Hematopoietic multipotent progenitor cell treated with erythropoietin and hydrocortisone succinate and interleukin-3 and kit ligand, for 17 days (in vitro differentiated cells): Measurements from ENCODE around the gene TMEM207.
A peak's percentile ranks its signal among the peaks of the same experiment; 100 is the strongest.

Source experiments
- DNase-seq: peaks from one replicate; pipeline ENCODE4 v3.0.0-alpha.2; 2015; ENCODE audit warnings: low spot score

TMEM207 gene

DNA sequence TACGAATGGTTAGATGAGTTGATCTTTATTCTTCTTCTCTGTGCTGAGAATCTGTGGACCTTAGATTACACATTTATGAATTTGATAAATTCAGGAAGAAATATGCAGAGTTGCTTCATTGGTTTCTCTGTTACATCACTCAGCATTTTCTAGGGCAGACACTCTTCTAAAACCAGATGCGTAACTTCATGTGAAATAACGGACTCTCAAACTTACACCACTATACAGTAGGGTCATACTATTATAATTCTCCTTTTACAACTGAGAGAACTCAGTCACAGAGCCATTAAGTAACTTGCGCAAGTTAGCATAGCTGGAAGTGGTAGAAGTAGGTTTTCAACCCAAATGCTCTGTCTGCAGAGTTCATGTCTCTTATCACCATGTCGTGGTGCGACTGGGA, 5.7 kb downstream of the TMEM207 start:
- no peak for DNase-seq

DNA sequence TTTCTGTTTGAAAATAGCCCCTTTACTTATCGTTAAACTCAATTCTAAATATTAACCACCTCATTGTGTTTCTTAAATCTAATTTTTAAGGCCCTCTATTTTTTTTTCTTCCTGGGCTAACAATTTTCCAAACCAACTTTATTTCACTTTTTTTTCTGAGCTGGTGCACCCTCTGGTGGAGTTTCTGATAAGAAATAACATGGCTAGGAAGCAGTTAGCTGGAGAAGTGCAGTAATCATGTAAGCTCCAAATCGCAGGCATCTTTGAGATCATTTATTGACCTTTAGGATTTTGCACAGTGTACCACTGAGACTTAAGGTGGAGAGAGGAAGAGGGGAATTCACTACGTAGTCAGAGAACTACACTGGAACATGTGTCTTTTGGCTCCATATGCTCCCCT, 6.4 kb downstream of the TMEM207 start:
- no peak for DNase-seq

DNA sequence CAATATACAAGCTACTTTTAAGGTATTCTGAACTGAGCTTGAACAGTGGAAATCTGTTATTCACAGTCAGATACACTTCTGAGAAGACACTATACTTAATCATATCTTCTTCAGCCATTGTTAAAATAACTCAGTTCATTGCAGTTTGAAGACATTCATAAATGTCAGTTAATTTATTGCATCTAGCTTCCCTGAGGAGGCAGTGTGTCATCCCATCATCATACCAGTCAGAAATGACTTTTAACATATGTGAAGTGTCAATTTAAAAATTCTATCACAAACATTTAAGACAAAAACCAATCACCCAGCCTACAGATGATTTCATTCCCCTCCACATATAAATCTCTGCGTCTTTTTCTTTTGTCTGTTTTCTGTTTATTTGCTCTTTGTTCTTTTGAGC, 7.5 kb downstream of the TMEM207 start:
- no peak for DNase-seq

DNA sequence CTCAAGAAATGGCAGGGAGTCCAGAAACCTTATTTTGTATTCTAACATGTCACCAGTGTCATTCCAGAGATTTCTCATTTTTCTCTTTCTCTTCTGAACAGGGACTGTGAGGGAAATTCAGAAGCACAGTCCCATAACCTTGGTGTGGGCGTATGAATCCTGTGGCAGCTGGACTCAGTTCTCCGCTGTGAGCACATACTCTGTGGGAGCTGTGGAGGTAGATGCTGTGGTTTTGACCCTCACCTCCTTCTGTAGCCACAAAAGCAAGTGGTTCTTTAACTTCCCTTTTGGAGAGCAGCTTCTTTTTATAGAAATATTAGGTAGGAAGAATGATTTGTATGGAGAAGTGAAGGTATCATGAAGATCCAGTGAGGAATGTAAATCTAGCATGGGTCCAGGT, 13.4 kb downstream of the TMEM207 start:
- DNase-seq, result no peak

DNA sequence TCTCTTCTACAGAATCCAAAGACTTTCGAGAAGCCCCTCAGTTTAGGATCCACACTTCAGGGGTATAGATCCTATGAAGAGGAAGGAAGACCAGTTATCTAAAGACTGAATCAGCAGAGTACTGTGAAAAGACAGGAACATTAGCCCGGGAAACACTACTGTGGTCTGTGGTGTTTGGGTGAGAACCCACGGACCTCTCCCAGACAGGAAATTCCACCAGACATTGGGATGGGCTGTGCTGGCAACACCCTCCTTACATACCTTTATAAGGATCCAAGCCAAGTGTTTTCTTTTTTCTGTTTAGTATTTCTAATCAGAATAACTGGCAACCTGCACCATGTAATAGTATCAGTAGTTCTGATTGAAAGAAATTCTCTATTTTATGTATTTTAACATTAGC, 14.1 kb downstream of the TMEM207 start:
- DNase-seq, result no peak

DNA sequence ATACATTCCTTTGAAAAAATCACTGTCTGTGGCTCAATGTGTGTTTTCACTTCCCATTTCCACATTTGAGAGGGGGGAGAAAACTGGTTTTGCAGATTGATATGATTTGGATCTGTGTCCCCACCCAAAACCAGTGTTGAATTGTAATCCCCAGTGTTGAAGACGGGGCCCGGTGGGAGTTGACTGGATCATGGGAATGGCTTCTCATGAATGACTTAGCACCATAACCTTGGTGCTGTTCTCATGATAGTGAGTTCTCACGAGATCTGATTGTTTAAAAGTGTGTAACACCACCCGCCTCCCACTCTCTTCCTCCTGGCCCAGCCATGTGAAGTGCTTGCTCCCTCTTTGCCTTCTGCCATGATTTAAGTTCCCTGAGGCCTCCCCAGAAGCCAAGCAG, 16.1 kb downstream of the TMEM207 start:
- DNase-seq, result no peak

DNA sequence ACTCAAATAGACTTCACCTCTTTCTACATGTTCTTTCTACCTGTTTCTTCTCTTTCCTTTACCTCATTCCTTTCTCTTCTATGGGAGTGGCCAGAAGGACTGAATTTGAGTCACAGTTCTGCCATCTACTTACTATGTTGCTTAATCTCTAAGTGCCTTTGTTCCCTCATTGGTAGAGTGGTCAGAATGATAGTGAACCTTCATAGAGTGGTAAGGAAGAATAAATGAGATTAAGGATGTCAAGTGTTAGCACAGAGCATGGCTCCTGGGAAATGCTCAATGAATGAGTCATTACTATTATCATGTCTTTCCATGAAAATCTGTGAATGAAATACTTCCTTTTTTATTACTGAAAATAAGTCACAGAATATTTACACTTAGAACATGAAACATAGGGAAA, 17.5 kb downstream of the TMEM207 start:
- DNase-seq, result no peak

DNA sequence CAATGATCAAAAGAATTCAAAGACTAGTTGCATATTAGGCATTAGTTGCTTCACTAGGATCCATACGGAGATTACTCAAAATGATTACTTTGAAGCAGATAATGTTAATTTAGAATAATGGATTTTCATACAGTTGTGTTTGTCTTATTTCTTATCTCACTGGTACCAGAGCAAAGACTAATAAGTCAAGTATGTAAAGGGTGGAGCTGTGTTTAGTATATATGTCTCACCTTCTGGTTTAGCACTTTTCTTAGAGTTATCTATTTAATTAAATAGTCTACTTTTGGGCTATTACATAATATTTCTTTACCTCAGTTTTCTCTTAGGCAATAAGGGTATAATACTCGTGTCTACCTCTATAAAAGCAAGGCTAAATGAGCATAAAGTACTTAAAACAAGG, 18.8 kb downstream of the TMEM207 start:
- no peak for DNase-seq

DNA sequence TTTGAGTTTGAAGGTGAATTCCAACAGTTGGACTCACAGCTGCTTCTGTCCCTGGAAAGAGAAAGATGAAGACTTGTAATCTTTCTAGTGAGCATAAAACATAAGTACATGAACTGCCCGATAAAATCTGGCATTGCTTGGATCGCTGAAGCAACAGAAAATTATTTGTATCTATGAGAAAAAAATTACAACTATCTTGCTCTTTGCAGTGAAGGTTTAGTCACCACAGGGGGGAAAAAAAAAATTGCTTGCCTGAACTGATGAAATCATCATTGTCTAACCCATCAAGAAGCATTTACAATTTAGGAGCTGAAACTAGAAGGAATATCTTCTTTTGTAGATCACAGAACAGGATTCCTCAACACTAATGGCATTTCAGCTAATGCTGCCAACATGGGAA, 20.0 kb downstream of the TMEM207 start:
- DNase-seq, result no peak

DNA sequence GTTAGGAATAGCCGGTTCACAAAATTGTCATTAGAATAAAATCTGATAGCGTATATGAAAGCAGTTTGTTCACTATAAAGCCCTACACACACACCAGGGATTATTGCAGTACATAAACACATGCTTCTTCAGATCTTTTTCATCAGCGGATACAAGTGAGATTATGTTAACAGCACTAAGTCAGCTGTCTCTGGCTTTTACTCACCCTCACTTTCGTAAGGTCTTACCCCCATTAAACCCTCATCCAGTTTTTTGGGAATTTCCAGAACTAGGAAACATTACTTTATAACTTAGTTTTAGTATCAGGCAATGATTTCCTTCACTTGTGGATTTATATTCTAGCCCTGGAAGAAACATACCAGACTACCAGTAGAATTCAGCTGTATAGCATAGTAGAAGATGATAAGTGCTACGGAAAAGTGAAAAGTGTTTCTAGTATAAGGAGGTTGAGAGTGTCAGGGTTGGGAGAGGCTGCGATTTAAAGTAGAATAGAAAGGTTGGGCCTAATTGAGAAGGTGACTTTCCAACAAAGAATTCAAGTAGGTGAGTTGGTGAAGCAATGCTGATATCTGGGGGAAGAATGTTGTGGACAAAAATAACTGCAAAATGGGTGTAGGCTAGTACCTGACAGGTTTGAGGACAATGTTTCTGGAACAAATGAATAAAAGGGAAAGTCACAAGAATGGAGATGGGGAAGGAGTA, 22.7 kb downstream of the TMEM207 start:
- DNase-seq, result no peak

DNA sequence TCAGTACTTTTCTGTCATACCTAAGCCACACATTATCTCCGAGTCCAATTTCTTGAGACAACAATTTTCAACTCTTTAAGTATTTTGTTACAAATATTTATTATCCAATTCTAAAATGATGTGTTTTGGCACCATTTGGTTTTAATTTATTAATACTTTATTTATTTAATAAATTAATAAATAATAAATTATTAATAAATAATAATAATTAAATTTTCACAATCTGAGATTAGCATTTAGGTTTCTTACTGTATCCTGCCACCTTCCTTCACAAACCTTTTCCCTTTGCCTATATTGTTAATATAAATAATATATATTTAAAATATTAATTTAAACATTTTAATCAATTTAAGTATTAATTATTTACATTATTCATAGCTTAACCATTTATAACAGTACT, 23.9 kb downstream of the TMEM207 start:
- no peak for DNase-seq

DNA sequence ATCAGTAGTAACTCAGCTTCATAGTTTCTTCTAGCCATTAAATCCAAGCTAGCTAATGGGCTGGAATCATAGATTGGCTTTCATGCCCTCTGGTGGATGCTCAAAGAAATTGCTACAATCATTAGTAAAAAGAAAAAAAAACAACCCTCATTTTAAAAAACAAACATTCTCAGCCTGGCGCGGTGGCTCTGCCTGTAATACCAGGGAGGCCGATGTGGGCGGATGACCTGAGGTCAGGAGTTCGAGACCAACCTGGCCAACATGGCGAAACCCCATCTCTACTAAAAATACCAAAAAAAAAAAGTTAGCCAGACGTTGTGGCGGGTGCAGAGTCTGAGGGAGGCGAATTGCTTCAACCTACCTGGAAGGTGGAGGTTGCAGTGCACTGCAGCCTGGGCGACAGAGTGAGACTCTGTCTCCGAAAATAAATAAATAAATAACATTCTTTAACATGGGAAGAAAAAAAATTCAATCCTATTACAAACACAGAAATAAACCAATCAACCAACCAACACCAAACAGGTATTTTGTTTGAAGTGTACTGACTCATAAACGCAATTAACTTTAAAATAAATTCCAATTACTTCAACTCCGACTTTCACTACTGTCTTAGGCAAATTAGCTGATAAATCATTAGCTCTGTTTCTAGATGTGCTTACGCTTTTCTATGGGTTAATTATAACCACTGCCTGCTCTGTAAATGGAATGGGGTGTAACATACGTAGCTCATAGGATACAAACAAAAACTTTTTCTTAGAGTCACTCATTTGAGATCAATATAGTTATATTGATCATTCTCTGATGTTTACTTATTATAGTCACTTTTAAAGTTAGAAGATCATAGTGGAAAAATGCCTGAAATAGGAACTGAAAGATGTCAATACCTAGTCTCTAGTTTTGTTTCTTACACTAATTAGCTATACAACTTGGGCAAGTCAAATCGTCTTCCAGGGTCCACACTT, 24.9 kb downstream of the TMEM207 start:
- DNase-seq, result peak; percentile 15

DNA sequence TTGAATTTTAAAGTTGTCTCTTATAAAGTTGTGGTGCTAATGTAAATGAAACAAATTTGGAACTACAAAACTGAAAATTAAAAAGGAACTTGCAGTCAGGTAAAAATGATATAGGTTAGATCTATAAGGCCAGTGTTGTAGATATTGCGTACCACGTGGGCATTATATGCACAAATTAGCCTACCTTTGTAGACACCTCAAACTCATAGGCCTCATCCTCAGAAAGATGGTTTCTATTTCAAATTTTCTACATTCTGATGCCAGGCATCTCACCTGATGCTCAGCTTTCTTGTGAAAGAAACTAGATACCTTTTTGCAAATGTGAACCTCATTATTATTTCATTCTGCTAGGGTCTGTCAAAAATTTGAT, 25.6 kb downstream of the TMEM207 start:
- DNase-seq, result no peak

DNA sequence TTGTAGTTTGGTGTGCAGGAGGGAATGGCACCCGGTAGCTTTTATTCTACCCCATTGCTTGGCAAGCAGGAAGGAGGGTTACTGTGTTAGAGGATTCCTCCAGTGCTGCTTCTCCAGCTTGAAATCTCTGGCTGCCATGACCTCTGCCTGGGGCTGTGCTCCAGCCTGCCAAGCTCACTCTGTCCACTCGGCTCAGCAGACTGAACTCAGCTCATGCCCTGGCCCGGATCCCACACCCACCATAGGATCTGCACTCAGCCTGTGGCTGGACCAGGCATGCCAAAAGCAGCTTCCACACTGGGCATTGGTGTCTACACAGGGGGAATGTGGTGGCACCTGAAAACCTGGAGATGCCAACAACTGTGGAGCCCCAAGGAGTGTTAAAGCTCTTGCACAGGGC, 35.4 kb downstream of the TMEM207 start:
- DNase-seq, result no peak

DNA sequence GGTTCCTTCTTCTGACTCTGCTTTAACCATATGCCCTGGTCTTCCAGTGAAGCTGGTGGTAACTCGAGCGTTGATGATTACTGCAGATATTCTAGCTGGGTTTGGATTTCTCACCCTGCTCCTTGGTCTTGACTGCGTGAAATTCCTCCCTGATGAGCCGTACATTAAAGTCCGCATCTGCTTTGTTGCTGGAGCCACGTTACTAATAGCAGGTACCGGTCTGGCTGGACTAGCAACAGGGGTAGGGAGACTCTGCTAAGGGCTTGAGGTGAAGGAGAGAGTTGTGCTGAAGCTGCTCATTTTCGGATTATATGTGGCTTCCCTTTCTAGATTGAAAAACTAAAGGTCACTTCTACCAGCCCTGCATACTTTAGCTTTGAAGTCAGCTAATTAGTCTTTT, 45.0 kb downstream of the TMEM207 start:
- DNase-seq, result no peak

DNA sequence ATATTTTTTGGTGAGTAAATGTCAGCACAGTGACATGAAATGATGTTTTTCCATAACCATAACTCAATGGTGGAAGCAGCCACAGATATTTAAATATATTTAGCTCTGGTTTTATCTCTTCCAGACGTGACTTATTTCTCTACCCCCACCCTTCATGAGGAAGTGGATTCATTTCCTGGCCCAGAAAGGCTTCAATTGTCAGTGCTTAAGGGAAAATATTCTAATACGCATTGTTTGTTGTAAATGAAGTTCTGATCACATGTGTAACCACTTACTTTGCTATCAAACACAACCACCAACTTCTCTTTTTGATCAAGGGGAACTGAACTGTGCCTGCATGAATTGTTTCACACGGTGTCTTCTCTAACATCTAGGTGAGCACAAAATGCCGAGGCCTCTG, 47.7 kb downstream of the TMEM207 start:
- no peak for DNase-seq

DNA sequence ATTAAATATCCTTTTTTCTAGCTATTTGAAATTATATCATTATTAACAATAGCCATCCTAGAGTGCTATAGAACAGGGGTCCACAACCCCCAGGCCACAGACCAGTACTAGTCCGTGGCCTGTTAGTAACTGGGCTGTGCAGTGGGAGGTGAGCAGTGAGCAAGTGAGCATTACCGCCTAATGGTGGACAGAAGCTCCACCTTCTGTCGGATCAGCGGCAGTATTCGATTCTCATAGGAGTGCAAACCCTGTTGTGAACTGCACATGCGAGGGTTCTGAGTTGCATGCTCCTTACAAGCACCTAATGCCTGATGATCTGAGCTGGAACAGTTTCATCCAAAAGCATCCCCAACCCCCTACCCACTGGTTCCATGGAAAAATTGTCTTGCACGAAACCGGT, 50.0 kb downstream of the TMEM207 start:
- DNase-seq, result no peak

DNA sequence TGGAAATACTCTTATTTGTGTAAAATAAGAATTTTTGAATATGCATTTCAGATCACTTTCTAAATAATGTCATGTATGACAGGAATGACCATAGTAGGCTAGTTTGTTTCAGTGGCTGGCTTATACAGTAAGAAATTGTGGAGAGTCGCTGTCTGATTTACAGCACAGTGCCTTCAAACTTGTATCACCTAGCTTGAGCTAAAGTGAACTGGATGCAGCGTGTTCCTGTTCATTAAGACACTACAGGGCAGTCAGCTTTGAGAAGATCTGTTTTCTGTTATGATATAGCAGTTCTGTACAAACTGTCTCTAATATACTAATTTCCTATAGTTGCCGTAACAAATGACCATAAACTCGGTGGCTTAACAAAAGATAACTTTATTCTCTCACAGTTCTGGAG, 51.8 kb downstream of the TMEM207 start:
- DNase-seq, result no peak

DNA sequence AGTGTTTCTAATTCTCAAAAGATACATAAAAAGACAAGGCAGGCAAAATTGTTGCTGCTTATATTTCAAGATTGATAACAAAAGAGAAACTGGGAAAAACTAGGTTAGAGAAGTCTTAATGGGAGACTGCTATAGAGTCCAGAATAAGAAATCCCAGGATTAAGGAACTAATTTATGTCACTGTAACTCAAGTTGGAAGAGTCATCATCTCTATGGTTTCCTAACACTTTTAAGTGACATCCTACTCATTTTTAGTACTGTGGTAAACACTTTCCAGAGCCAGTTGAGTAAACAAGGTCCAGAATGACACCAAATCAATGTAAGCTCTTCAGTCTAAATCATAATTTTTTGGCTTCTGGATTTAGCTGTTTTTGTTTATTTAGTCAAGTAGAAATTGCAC, 53.7 kb downstream of the TMEM207 start:
- no peak for DNase-seq

DNA sequence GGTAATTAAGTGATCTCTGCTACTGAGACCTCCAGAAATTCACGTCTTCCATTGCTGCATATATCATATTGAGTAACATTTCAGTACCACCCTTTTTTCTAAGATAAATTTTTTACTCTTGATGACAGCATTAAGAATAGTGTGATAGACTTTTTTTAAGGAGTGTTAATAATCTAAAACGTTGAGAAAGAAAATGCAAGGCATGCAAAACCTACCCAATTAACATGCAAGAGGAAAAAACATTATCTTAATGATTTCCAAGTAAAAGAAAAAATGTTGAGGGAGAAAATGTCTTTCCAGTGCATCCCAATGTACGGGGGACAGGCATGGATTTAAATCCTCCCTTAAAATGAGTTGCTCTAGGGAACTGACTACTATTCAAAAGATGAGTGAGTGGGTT, 61.0 kb downstream of the TMEM207 start:
- no peak for DNase-seq

DNA sequence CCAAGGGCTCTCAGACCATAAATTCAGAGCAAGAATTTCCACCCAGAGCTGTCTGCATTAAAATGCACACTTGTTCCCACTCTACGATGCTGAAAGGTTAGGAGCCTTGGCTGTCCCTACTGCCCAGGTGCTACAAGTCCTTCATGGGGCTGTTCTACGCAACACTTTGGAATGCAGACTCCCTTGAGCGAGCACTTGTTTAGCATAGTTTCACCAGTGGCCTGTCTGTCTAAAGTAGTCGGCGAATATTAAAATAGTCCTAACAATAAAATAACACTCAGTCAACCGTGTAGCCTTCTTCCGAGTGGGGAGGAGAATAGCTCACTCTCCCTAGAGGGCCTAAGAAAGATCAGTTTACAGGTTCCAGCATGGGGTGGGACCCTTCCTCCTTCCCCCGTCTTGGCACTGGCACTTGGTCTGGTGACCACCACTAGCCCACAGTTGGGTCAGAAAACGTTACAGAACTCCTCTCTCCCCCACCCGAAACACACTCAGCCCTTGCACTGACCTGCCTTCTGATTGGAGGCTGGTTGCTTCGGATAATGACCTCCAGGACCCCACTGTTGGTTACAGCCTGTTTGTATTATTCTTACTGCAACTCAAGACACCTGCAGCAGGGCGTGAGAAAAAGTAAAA, 62.0 kb downstream of the TMEM207 start, which contains the start of gene CLDN16:
CLDN16 (plus strand) TSS at position 586 of the 636 bp plus-strand sequence. CDS start 167 bp downstream, outside the sequence.
- DNase-seq, result no peak

DNA sequence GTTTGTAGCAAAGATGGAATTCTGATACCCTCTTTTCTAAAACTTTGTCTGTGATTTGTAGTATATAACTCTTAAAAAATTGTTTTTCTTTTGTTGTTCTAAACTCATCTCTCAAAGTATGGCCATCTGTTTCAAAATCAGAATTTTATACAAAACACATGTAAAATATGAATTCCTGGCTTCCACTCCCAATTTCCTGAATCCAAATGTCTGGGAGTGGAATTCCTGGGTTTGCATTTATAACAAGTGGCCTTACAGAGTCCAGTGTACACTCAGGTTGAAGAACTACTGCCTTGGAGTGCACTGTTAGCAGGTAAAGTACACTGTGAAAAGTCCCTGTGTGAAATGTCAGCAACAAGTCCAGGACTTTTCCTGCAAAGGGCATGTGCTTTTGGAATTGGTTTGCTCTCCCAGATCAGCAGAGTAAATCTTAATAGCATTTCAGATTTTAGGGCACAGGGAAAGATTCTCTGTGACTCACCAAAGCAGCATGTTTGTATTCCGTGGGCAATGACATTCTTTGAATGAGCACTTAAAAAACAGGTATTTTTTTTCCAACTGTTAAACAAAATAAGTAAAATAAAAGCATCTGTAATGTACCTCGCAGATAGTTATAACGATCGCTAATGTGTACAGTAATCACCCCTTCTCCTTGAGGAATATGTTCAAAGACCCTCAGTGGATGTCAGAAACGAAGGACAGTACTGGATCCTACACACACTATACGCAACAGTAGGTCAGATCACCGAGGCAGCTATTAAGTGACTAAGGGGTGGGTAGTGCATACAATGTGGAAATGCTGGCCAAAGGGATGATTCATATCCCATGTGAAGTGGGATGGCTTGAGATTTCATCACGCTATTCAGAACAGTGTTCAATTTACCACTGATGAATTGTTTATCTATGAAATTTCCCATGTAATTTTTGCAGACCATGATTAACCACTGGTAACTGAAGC, 63.7 kb downstream of the TMEM207 start:
- no peak for DNase-seq
